Vagina (tissue), 2 donors: ENCODE results near the gene FOXO3. TPM values are rescaled to one million over a fixed set of nuclear protein-coding genes. Genes with fewer than 3 reads are reported as not detected.
"Not testable (repeated sequence)": the region's sequence is repeated elsewhere in the genome, so short reads cannot be mapped to it uniquely, and the experiment has no call there.

Experiments
- DNase-seq, 2 donors: peaks; one replicate each; pipeline ENCODE4 v3.0.0-alpha.2; 2017; ENCODE audit errors: extremely low spot score in 2 of 2
- H3K27ac ChIP-seq: fragments of 200-600 bp; sonication (generic); one replicate; pipeline ENCODE4 v1.5.1; 2019
- H3K27me3 ChIP-seq: fragments of 200-600 bp; sonication (generic); one replicate; pipeline ENCODE4 v1.5.1; 2019
- H3K36me3 ChIP-seq, 2 donors: fragments of 200-600 bp; sonication (generic); one replicate each; pipeline ENCODE4 v1.5.1; 2017 to 2019
- H3K4me1 ChIP-seq: fragments of 200-600 bp; sonication (generic); one replicate; pipeline ENCODE4 v1.5.1; 2019
- H3K4me3 ChIP-seq, 2 donors: fragments of 200-600 bp; sonication (generic); 1 replicate in 1 of 2; 2 replicates in 1 of 2; pipeline ENCODE4 v1.5.1; 2016 to 2019
- H3K9me3 ChIP-seq: fragments of 200-600 bp; sonication (generic); one replicate; pipeline ENCODE4 v1.5.1; 2019
- POLR2A ChIP-seq, 2 donors: fragments of 450-650 bp; IDR thresholded peaks; one replicate each; pipeline ENCODE4 v1.6.1; 2017; ENCODE audit warnings: antibody characterized with exemption in 2 of 2, mild to moderate bottlenecking in 2 of 2, moderate library complexity in 2 of 2
- POLR2AphosphoS5 ChIP-seq, 2 donors: sonication (generic); formaldehyde crosslinking; IDR thresholded peaks; one replicate each; pipeline ENCODE4 v1.9.0; 2017; ENCODE audit warnings: antibody characterized with exemption in 2 of 2, mild to moderate bottlenecking in 2 of 2, low read depth in 1 of 2; ENCODE audit not compliant: insufficient read depth in 1 of 2
- intact Hi-C: fragments of 100-400 bp; cut with DNase I; formaldehyde crosslinking; loops from one replicate; pipeline ENCODE4 v1.15.1; 2023
- total RNA-seq: library from RNA; depleted of rRNA; stranded (reverse); fragments of >200 nt; gene quantifications from one replicate; pipeline ENCODE4 v1.2.3, GENCODE V29; 2016
- TF ChIP-seq, protein P1 (sequence below), 3 experiments: fragments of 450-650 bp in 2 of 3; fragments of 200-600 bp in 1 of 3; sonication (generic) in 1 of 3; IDR thresholded peaks; one replicate each; pipeline ENCODE4 v1.5.1; 2017 to 2019; ENCODE audit warnings: antibody characterized with exemption in 3 of 3, mild to moderate bottlenecking in 2 of 3, moderate library complexity in 2 of 3

Gene FOXO3
- total RNA-seq, 1 donor from 2014 or later, result 110 TPM

DNA sequence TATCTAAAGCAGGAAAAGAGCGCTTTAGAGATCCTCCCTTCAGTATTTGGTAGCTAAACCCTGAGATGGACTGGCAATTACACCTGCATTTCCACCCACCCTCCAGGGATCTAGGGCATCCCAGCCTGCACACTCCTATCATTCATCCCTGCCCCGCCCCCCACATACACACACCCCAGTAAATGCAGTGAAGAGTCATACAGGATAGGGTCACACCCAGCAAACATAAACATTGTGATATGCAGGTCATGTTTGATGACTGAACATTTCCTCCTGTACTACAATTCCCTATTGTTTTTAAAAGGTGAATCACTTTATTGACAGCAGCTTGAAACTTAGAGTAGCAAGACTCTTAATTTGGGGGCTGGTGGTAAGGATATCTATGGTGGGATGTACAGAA, 112.9 kb downstream of the FOXO3 start:
- H3K9me3 ChIP-seq, result no peaks in the 10 kb centered on the region
- DNase-seq, result no peak
- H3K4me3 ChIP-seq, result no peak overlapping the region
- H3K27me3 ChIP-seq, result no peaks in the 10 kb centered on the region
- H3K4me1 ChIP-seq, result peaks cover 91% of the 10 kb centered on the region
- intact Hi-C loops, result no loop called here
- TF ChIP-seq POLR2A (IDR thresholded peaks at IDR 0.05), result no peak
- peak in 1 of 2 donors; percentile 41 for TF ChIP-seq POLR2AphosphoS5 (IDR thresholded peaks at IDR 0.05; ENCODE audit: insufficient read depth in 1 of 2, low read depth in 1 of 2)
- no peaks in the 10 kb centered on the region for H3K36me3 ChIP-seq
- no peak overlapping the region for H3K27ac ChIP-seq

DNA sequence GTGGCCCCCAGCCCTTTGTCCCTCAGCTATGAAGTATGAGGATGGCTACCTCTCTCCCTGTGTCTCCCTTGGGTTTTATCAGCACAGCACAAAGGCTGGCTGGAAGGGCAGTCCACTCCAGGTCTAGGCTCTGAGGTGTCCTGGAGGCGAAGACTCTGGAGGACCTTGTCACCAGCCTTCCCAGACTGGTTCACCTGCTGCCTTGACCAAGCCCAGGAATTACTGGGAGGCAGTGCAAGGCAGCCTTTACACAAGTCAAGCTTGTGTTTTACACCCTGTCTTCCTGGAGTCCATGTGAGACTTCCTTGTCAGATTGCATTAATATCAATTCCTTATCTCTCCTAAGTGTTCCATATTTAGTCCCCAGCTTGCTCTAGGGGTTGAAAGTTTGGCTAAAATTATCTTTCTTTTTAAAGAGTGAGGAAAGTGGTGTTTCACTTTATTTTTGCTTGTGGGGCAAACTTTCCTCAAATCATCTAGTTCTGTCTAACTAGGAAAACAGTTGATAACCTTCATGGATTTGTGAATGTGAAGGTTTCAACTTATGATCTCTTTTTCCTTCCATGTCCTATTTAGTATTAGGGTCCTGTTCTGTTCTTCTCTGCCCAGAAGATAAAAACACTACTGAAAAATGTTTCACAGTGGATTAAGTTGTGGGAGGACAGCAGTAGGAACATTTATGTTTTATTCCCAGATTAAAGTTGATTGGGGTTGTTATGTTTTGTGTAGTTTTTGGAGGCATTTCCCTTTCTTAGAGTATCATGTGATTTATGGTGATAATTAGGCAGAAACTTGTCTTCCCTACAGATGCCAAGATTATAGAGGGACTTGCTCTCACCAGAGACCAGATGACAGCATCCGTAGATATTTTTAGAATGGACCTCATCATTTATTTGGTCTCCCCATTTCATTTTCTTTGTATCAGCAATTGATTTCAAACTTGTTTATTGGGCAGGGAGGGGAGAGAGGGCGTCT, 114.8 kb downstream of the FOXO3 start:
- H3K4me3 ChIP-seq, result no peak overlapping the region
- peaks cover 74% of the 10 kb centered on the region for H3K4me1 ChIP-seq
- intact Hi-C loops, result no loop called here
- no peak for DNase-seq
- no peaks in the 10 kb centered on the region for H3K9me3 ChIP-seq
- no peak for TF ChIP-seq POLR2A (IDR thresholded peaks at IDR 0.05)
- TF ChIP-seq, protein P1, sequence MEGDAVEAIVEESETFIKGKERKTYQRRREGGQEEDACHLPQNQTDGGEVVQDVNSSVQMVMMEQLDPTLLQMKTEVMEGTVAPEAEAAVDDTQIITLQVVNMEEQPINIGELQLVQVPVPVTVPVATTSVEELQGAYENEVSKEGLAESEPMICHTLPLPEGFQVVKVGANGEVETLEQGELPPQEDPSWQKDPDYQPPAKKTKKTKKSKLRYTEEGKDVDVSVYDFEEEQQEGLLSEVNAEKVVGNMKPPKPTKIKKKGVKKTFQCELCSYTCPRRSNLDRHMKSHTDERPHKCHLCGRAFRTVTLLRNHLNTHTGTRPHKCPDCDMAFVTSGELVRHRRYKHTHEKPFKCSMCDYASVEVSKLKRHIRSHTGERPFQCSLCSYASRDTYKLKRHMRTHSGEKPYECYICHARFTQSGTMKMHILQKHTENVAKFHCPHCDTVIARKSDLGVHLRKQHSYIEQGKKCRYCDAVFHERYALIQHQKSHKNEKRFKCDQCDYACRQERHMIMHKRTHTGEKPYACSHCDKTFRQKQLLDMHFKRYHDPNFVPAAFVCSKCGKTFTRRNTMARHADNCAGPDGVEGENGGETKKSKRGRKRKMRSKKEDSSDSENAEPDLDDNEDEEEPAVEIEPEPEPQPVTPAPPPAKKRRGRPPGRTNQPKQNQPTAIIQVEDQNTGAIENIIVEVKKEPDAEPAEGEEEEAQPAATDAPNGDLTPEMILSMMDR (IDR thresholded peaks at IDR 0.05), result no peak
- no peak for TF ChIP-seq POLR2AphosphoS5 (IDR thresholded peaks at IDR 0.05; ENCODE audit: insufficient read depth in 1 of 2, low read depth in 1 of 2)
- H3K27ac ChIP-seq, result peak overlapping the region; percentile 37
- peaks cover 0 to 4% of the 10 kb centered on the region in 2 donors for H3K36me3 ChIP-seq
- no peaks in the 10 kb centered on the region for H3K27me3 ChIP-seq

DNA sequence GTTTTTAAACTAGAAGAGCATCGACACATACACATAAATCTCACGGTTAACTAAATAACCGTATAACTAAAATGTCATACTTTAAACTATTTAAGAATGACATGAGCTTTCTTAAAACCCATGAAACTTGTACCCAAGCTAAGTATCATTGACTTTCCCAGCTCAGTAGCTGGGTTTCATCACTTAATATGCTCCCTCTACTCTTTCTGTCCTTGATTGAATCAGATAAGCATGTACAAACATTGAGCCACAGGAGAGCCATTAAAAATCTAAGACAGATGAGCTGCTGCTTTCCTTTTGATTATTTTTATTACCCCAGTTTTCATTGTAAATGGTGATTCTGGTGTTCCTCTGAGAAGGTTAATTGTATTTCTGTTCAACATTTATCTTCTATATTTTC, 115.8 kb downstream of the FOXO3 start:
- no peaks in the 10 kb centered on the region for H3K27me3 ChIP-seq
- peak overlapping the region; percentile 54 for H3K27ac ChIP-seq
- no peaks in the 10 kb centered on the region for H3K9me3 ChIP-seq
- no peak for TF ChIP-seq POLR2A (IDR thresholded peaks at IDR 0.05)
- TF ChIP-seq, protein P1 (IDR thresholded peaks at IDR 0.05), result no peak
- no peak for TF ChIP-seq POLR2AphosphoS5 (IDR thresholded peaks at IDR 0.05; ENCODE audit: insufficient read depth in 1 of 2, low read depth in 1 of 2)
- H3K4me3 ChIP-seq, result no peak overlapping the region
- H3K4me1 ChIP-seq, result peaks cover 63% of the 10 kb centered on the region
- DNase-seq, result no peak
- intact Hi-C loops, result no loop called here
- peaks cover 0 to 5% of the 10 kb centered on the region in 2 donors for H3K36me3 ChIP-seq

DNA sequence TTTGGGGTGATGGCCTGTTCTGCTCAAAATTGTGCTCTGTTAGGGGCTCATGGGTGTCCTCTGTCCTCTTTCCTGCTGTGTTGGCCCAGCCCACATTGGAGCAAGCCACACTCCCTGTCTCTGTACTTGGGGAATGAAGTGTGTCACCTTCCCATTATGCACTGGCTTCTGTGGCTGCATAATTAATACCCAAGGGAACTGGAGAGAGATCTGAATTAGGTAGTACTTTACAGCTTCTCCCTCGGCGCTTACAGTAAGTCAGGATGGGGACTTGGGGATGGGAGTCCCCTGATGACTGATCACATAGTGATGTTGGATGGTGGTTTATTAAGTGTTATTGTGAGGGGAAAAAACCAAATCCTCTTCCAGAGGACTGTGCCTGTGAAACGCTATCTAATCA, 116.6 kb downstream of the FOXO3 start:
- Histone ChIP-seq H3K27me3 (no peaks in the 10 kb centered on the region), H3K4me3 (no peak overlapping the region), H3K4me1 (peaks cover 62% of the 10 kb centered on the region), H3K9me3 (no peaks in the 10 kb centered on the region), H3K36me3 (peaks cover 0 to 5% of the 10 kb centered on the region in 2 donors), H3K27ac (peak overlapping the region; percentile 54)
- DNase-seq, result no peak
- TF ChIP-seq POLR2A (IDR thresholded peaks at IDR 0.05) (no peak), POLR2AphosphoS5 (IDR thresholded peaks at IDR 0.05; ENCODE audit: insufficient read depth in 1 of 2, low read depth in 1 of 2) (no peak)
- TF ChIP-seq, protein P1 (IDR thresholded peaks at IDR 0.05), result no peak
- intact Hi-C loops, result no loop called here

DNA sequence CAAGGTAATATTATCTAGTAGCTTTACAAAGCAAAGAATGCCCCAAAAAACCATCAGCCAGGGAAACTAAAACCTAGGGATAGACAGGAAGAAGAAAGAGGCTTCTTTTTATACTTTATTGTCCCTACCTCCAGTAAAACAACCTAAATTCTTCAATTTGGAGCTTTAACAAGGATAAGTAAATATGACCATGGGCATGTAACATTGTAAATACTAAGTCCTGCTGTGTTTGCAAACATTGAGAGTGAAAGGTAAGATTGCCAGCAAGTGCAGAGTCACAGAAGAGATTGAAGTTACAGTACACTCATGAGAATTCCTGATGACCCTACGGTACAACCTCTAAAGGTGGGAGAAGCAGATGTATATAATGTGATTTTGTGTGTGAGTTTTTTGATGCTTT, 117.2 kb downstream of the FOXO3 start:
- Histone ChIP-seq H3K27ac (no peak overlapping the region), H3K36me3 (peaks cover 0 to 5% of the 10 kb centered on the region in 2 donors), H3K4me3 (no peak overlapping the region), H3K4me1 (peaks cover 62% of the 10 kb centered on the region), H3K27me3 (no peaks in the 10 kb centered on the region), H3K9me3 (no peaks in the 10 kb centered on the region)
- TF ChIP-seq POLR2AphosphoS5 (IDR thresholded peaks at IDR 0.05; ENCODE audit: insufficient read depth in 1 of 2, low read depth in 1 of 2) (no peak), POLR2A (IDR thresholded peaks at IDR 0.05) (no peak)
- TF ChIP-seq, protein P1 (IDR thresholded peaks at IDR 0.05), result no peak
- intact Hi-C loops, result no loop called here
- DNase-seq, result no peak

DNA sequence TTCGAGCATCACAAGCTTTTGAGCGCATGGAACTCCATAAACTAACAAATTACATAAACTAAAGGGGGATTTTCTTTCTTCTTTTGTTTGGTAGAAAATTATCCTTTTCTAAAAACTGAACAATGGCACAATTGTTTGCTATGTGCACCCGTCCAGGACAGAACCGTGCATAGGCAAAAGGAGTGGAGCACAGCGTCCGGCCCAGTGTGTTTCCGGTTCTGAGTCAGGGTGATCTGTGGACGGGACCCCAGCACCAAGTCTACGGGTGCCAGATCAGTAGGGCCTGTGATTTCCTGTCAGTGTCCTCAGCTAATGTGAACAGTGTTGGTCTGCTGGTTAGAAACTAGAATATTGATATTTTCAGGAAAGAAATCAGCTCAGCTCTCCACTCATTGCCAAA, 119.6 kb downstream of the FOXO3 start:
- H3K27me3 ChIP-seq, intact Hi-C loops, H3K36me3 ChIP-seq, H3K9me3 ChIP-seq, DNase-seq, H3K27ac ChIP-seq, H3K4me3 ChIP-seq: not testable (repeated sequence)
- peaks cover 47% of the 10 kb centered on the region for H3K4me1 ChIP-seq

DNA sequence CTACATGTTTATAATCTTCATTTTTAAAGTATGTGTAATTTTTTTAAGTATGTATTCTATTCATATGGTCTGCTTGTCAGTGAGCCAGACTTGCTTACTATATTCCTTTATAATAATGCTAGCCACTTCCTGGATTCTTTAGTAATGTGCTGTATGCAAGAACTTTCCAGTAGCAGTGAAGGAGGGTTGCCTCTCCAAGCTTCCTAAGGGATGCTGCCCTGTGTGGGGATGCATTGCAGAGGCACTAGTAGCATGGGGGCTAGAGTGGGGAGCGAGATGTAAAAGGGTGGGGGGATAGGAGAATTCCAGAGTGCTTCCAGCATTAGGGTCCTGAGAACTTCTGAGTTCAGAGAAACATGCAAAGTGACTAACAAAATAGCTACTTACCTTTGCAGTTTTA, 121.0 kb downstream of the FOXO3 start:
- intact Hi-C loops, result not testable (repeated sequence)
- H3K4me1 ChIP-seq, result peaks cover 38% of the 10 kb centered on the region

DNA sequence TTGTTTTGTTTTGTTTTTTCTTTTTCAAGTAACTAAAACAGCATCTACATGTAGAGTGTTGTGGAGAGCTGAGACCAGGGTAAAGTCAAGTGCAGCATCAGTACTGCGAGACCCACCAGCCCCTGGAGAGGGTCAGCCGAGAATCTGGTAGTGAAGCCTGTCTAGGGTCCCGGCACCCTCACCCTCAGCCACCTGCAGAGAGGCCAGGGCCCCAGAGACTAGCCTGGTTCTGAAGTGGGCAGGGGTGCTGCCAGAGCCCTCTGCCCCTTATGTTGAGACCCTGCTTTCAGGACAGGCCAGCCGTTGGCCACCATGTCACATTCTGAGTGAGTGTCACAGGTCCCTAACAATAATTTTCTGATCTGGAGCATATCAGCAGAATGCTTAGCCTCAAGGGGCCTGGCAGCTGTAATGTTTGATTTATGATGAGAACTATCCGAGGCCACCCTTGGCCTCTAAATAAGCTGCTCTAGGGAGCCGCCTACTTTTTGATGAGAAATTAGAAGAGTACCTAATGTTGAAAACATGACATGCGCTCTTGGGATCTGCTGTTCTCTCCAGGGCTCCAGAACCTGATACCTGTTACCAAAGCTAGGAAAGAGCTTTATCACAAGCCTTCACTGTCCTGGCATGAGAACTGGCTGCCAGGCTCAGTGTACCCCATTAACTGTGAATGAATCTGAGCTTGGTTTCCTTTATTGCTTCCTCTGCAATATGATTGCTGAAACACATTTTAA, 121.8 kb downstream of the FOXO3 start:
- H3K4me3 ChIP-seq, DNase-seq, H3K27me3 ChIP-seq, H3K9me3 ChIP-seq, H3K27ac ChIP-seq, intact Hi-C loops: not testable (repeated sequence)
- Histone ChIP-seq H3K4me1 (peaks cover 36% of the 10 kb centered on the region), H3K36me3 (peaks cover 0 to 14% of the 10 kb centered on the region in 2 donors)

More for the DNA sequence above, 121.0 kb downstream of the FOXO3 start:
- peaks cover 0 to 14% of the 10 kb centered on the region in 2 donors for H3K36me3 ChIP-seq
- not testable (repeated sequence) for H3K27me3 ChIP-seq, H3K4me3 ChIP-seq, H3K27ac ChIP-seq, DNase-seq, H3K9me3 ChIP-seq
